H9 (cell line): ENCODE results near the gene NECTIN4. TPM values are rescaled to one million over a fixed set of nuclear protein-coding genes. Genes with fewer than 3 reads are reported as not detected.
"Not testable (repeated sequence)": the region's sequence is repeated elsewhere in the genome, so short reads cannot be mapped to it uniquely, and the experiment has no call there.

Source experiments
- DNase-seq: peaks from one replicate; pipeline ENCODE4 v3.0.0-alpha.2; 2017
- H2AFZ ChIP-seq: one replicate; pipeline ENCODE4 v1.6.1; 2013; ENCODE audit warnings: mild to moderate bottlenecking, low read length, control low read depth, moderate library complexity
- H2AK5ac ChIP-seq: 2 replicates; pipeline ENCODE4 v1.6.1; 2013; ENCODE audit warnings: low read length, control low read depth, mixed read lengths; ENCODE audit not compliant: insufficient read length
- H2BK120ac ChIP-seq: one replicate; pipeline ENCODE4 v1.6.1; 2013; ENCODE audit warnings: low read depth, mild to moderate bottlenecking, low read length, control low read depth, inconsistent platforms; ENCODE audit not compliant: poor library complexity, severe bottlenecking
- H2BK12ac ChIP-seq: 2 replicates; pipeline ENCODE4 v1.6.1; 2013; ENCODE audit warnings: low read length, control low read depth, mixed read lengths, low read depth; ENCODE audit not compliant: insufficient read length
- H2BK15ac ChIP-seq: 2 replicates; pipeline ENCODE4 v1.6.1; 2013; ENCODE audit warnings: low read depth, low read length, control low read depth
- H2BK20ac ChIP-seq: one replicate; pipeline ENCODE4 v1.6.1; 2013; ENCODE audit warnings: low read depth, mild to moderate bottlenecking, low read length, control low read depth, inconsistent platforms; ENCODE audit not compliant: poor library complexity, severe bottlenecking
- H2BK5ac ChIP-seq: 2 replicates; pipeline ENCODE4 v1.6.1; 2013; ENCODE audit warnings: low read length, control low read depth, mixed read lengths; ENCODE audit not compliant: insufficient read length
- H3K14ac ChIP-seq: 2 replicates; pipeline ENCODE4 v1.6.1; 2013; ENCODE audit warnings: low read length, control low read depth; ENCODE audit not compliant: insufficient read depth
- H3K18ac ChIP-seq: 2 replicates; pipeline ENCODE4 v1.6.1; 2013; ENCODE audit warnings: low read depth, mild to moderate bottlenecking, mixed read lengths, low read length, control low read depth; ENCODE audit not compliant: insufficient read length
- H3K23ac ChIP-seq: 2 replicates; pipeline ENCODE4 v1.6.1; 2013; ENCODE audit warnings: low read length, control low read depth, mixed read lengths, low read depth; ENCODE audit not compliant: insufficient read length
- H3K23me2 ChIP-seq: 2 replicates; pipeline ENCODE4 v1.6.1; 2013; ENCODE audit warnings: low read depth, mild to moderate bottlenecking, mixed read lengths, low read length, control low read depth; ENCODE audit not compliant: insufficient read length, poor library complexity, severe bottlenecking
- H3K27ac ChIP-seq: 2 replicates; pipeline ENCODE4 v1.5.1; 2013; ENCODE audit warnings: low read length, control low read depth, mixed read lengths, low read depth; ENCODE audit not compliant: insufficient read length
- H3K27me3 ChIP-seq: 2 replicates; pipeline ENCODE4 v1.6.1; 2013; ENCODE audit warnings: low read length, control low read depth, inconsistent platforms; ENCODE audit not compliant: insufficient read depth
- H3K4ac ChIP-seq: 2 replicates; pipeline ENCODE4 v1.6.1; 2013; ENCODE audit warnings: low read depth, mild to moderate bottlenecking, control low read depth, inconsistent platforms, low read length, moderate library complexity
- H3K4me1 ChIP-seq: 2 replicates; pipeline ENCODE4 v1.6.1; 2013; ENCODE audit warnings: low read length, control low read depth, inconsistent platforms; ENCODE audit not compliant: insufficient read depth
- H3K4me2 ChIP-seq: 2 replicates; pipeline ENCODE4 v1.6.1; 2013; ENCODE audit warnings: low read length, control low read depth, mixed read lengths; ENCODE audit not compliant: insufficient read length, insufficient read depth
- H3K56ac ChIP-seq: 2 replicates; pipeline ENCODE4 v1.6.1; 2013; ENCODE audit warnings: low read depth, mild to moderate bottlenecking, mixed read lengths, low read length, control low read depth; ENCODE audit not compliant: insufficient read length
- H3K79me1 ChIP-seq: 2 replicates; pipeline ENCODE4 v1.6.1; 2013; ENCODE audit warnings: low read depth, mild to moderate bottlenecking, moderate library complexity, low read length, control low read depth, inconsistent platforms; ENCODE audit not compliant: insufficient read depth, poor library complexity, severe bottlenecking
- H3K79me2 ChIP-seq: 2 replicates; pipeline ENCODE4 v1.6.1; 2013; ENCODE audit warnings: low read length, control low read depth, inconsistent platforms; ENCODE audit not compliant: insufficient read depth
- H3K9ac ChIP-seq: 2 replicates; pipeline ENCODE4 v1.6.1; 2013; ENCODE audit warnings: low read length, control low read depth, mixed read lengths; ENCODE audit not compliant: insufficient read length; ENCODE audit errors: extremely low read depth
- H3K9me3 ChIP-seq: one replicate; pipeline ENCODE4 v1.6.1; 2013; ENCODE audit warnings: low read depth, low read length, inconsistent platforms; ENCODE audit not compliant: control insufficient read depth
- H3T11ph ChIP-seq: one replicate; pipeline ENCODE4 v1.6.1; 2013; ENCODE audit warnings: mild to moderate bottlenecking, low read length, control low read depth, inconsistent platforms
- H4K20me1 ChIP-seq: one replicate; pipeline ENCODE4 v1.6.1; 2013; ENCODE audit not compliant: control insufficient read depth, insufficient read length, insufficient read depth
- H4K5ac ChIP-seq: 2 replicates; pipeline ENCODE4 v1.6.1; 2013; ENCODE audit warnings: low read depth, mild to moderate bottlenecking, mixed read lengths, low read length, control low read depth; ENCODE audit not compliant: insufficient read length
- H4K8ac ChIP-seq: replicated peaks from 2 replicates; pipeline ENCODE4 v1.6.1; 2013; ENCODE audit warnings: low read length, control low read depth, mixed read lengths, low read depth; ENCODE audit not compliant: insufficient read length
- H4K91ac ChIP-seq: 2 replicates; pipeline ENCODE4 v1.6.1; 2013; ENCODE audit warnings: low read depth, mild to moderate bottlenecking, moderate library complexity, mixed read lengths, low read length, control low read depth; ENCODE audit not compliant: insufficient read length
- H3K27ac Mint-ChIP-seq, 3 experiments: 2 replicates in 2 of 3; 3 replicates in 1 of 3; pipeline ENCODE4 v1.8.0; 2020 to 2021; ENCODE audit warnings: mixed read lengths in 3 of 3, mild to moderate bottlenecking in 1 of 3, moderate library complexity in 1 of 3
- H3K27me3 Mint-ChIP-seq: 2 replicates; pipeline ENCODE4 v1.8.0; 2021; ENCODE audit warnings: low read depth, mild to moderate bottlenecking, moderate library complexity, mixed read lengths
- H3K36me3 Mint-ChIP-seq, 3 experiments: 2 replicates in 2 of 3; 3 replicates in 1 of 3; pipeline ENCODE4 v1.8.0; 2020 to 2021; ENCODE audit warnings: low read depth in 3 of 3, mixed read lengths in 3 of 3; ENCODE audit not compliant: insufficient read depth in 1 of 3
- H3K4me1 Mint-ChIP-seq, 2 experiments: 2 replicates each; pipeline ENCODE4 v1.8.0; 2020; ENCODE audit warnings: mixed read lengths in 2 of 2
- H3K4me3 Mint-ChIP-seq, 2 experiments: 2 replicates in 1 of 2; 3 replicates in 1 of 2; pipeline ENCODE4 v1.8.0; 2020 to 2021; ENCODE audit warnings: mild to moderate bottlenecking in 2 of 2, mixed read lengths in 2 of 2, moderate library complexity in 1 of 2
- H3K9me3 Mint-ChIP-seq, 2 experiments: 2 replicates in 1 of 2; 3 replicates in 1 of 2; pipeline ENCODE4 v1.8.0; 2020; ENCODE audit warnings: mild to moderate bottlenecking in 2 of 2, mixed read lengths in 2 of 2, moderate library complexity in 1 of 2
- CTCF ChIP-seq: fragments of 200-600 bp; sonication (generic); conservative IDR thresholded peaks from 3 replicates; pipeline ENCODE4 v1.8.0; 2021; ENCODE audit warnings: antibody characterized with exemption, mild to moderate bottlenecking
- WGBS: extraction: QIAGEN DNeasy Blood & Tissue Kit; methylation state at CpG from one replicate; pipeline ENCODE4 v1.1.7; 2013; ENCODE audit warnings: missing lambda C conversion rate, low lambda C conversion rate, mixed read lengths; ENCODE audit not compliant: insufficient read length; ENCODE audit errors: extremely low coverage; 5-methylcytosine and 5-hydroxymethylcytosine counted together
- total RNA-seq: library from RNA; stranded (reverse); gene quantifications from 2 replicates; pipeline ENCODE4 v1.2.1, GENCODE V29; 2021

Gene NECTIN4
- total RNA-seq, 1 experiment from 2014 or later = 0.33 TPM

- Mint-ChIP-seq H3K36me3 (peaks cover 19 to 41% (median 34%) of the 10 kb centered on the region in 3 experiments; a peak in 6 of 7 replicates), H3K9me3 (no peaks in the 10 kb centered on the region), H3K27me3 (no peaks in the 10 kb centered on the region), H3K4me3 (peak within 1 kb of the TSS; percentile 95 to 97), H3K27ac (peak within 1 kb of the TSS; percentile 96 to 100 (median 98)), H3K4me1 (peaks cover 23 to 24% of the 10 kb centered on the region in 2 experiments)
- H3K79me2 ChIP-seq = peaks cover 8% of the 10 kb centered on the region; the same call in 1 of the 2 replicates
- no peak within 1 kb of the TSS for H4K91ac ChIP-seq
- H3K23me2 ChIP-seq = peaks cover 9% of the 10 kb centered on the region
- H3K56ac ChIP-seq = peak within 1 kb of the TSS; percentile 21
- no peaks in the 10 kb centered on the region for H3K27me3 ChIP-seq
- H2BK120ac ChIP-seq = no peak within 1 kb of the TSS
- no peak for TF ChIP-seq CTCF
- H3K23ac ChIP-seq = no peak within 1 kb of the TSS
- H3K9me3 ChIP-seq = no peaks in the 10 kb centered on the region
- H4K20me1 ChIP-seq = no peaks in the 10 kb centered on the region
- H2BK5ac ChIP-seq = no peak within 1 kb of the TSS
- H3K4me1 ChIP-seq = peaks cover 5% of the 10 kb centered on the region; the same call in 1 of the 2 replicates
- H2BK20ac ChIP-seq = no peak within 1 kb of the TSS
- peak within 1 kb of the TSS; percentile 41 for H3K27ac ChIP-seq
- DNase-seq = peak; percentile 94
- no peak within 1 kb of the TSS for H4K8ac ChIP-seq
- H3K79me1 ChIP-seq = no peaks in the 10 kb centered on the region
- H2BK15ac ChIP-seq = no peak within 1 kb of the TSS
- peak within 1 kb of the TSS; percentile 58 for H3K18ac ChIP-seq
- H3T11ph ChIP-seq = no peak within 1 kb of the TSS
- H4K5ac ChIP-seq = peak within 1 kb of the TSS; percentile 11
- no CpG with 5 or more reads among the region's 58 CpGs for WGBS
- H3K4ac ChIP-seq = no peak within 1 kb of the TSS
- no peak within 1 kb of the TSS for H2BK12ac ChIP-seq
- H2AFZ ChIP-seq = no peak within 1 kb of the TSS
- peak within 1 kb of the TSS; percentile 72 for H3K9ac ChIP-seq
- no peak within 1 kb of the TSS for H2AK5ac ChIP-seq
- H3K4me2 ChIP-seq = peak within 1 kb of the TSS; percentile 53
- H3K14ac ChIP-seq = peak within 1 kb of the TSS; percentile 17; the same call in 1 of the 2 replicates
Measured at GRCh38 chr1:161117759-161118581, 28.6 kb upstream of the NECTIN4 start, which contains the start of the genes NIT1 and PFDN2. Gene NIT1, plus strand, starts transcription at chr1:161118105. Its CDS starts 72 bp downstream, at chr1:161118177. Gene PFDN2, minus strand, starts transcription at chr1:161118037. Its CDS starts 11 bp downstream, at chr1:161118026.

- not testable (repeated sequence) for H2AK5ac ChIP-seq, H3K27me3 ChIP-seq, H3T11ph ChIP-seq, H3K27ac Mint-ChIP-seq, H3K4ac ChIP-seq, H3K79me1 ChIP-seq, H4K5ac ChIP-seq, H4K20me1 ChIP-seq, DNase-seq, H3K9me3 Mint-ChIP-seq, H3K4me2 ChIP-seq, H3K14ac ChIP-seq, H3K18ac ChIP-seq, H2BK120ac ChIP-seq, H3K23me2 ChIP-seq, H3K27ac ChIP-seq, H3K23ac ChIP-seq, H2AFZ ChIP-seq, H3K27me3 Mint-ChIP-seq, H2BK12ac ChIP-seq, H3K4me1 ChIP-seq, H3K9me3 ChIP-seq, H3K56ac ChIP-seq, H2BK20ac ChIP-seq, H3K9ac ChIP-seq, H2BK5ac ChIP-seq, H4K8ac ChIP-seq, H2BK15ac ChIP-seq, H4K91ac ChIP-seq
- no CpG with 5 or more reads among the region's 6 CpGs for WGBS
- peaks cover 10% of the 10 kb centered on the region; the same call in 1 of the 2 replicates for H3K79me2 ChIP-seq
- Mint-ChIP-seq H3K4me1 (peaks cover 23 to 24% of the 10 kb centered on the region in 2 experiments), H3K4me3 (peak overlapping the region; percentile 95 to 97; a peak in 3 of 5 replicates), H3K36me3 (peaks cover 8 to 20% (median 14%) of the 10 kb centered on the region in 3 experiments; a peak in 6 of 7 replicates)
Measured at GRCh38 chr1:161115961-161116360, 26.6 kb upstream of the NECTIN4 start.
